NOMO-1 treated with dmso at 0.1 percent for 144 hours (cell line): ENCODE data around the gene MCM3AP.

Experiments used
- DNase-seq: peaks from one replicate; lab custom pipeline; 2025; ENCODE audit not compliant: unreplicated experiment; lab: John Stamatoyannopoulos, UW

Gene MCM3AP

DNA sequence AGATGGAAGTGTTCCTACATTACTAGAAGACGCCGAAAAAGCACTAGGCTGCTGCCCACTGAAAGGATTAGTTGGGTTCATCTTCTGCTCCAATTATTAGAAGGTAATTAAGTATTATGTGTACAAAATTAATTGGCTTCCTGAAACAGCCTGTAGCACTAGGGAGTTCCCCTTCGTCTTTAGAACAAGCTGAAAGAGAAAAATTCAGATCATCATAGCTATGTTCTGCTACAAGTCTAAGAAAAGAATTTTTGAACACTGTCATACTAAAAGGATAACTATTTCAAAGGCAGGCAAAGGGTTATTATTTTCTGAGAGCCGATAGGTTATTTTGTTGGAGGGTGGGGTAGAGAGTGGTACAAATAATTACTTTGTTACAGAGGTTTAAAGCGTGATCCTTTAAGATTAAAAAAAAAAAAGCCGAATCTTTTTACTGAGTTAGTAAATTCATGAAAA lies at the start of gene MCM3AP:
Gene MCM3AP (minus strand): TSS at position 406 of the 456 bp plus-strand sequence. CDS start 325 bp downstream, at position 81.
- no peak for DNase-seq

DNA sequence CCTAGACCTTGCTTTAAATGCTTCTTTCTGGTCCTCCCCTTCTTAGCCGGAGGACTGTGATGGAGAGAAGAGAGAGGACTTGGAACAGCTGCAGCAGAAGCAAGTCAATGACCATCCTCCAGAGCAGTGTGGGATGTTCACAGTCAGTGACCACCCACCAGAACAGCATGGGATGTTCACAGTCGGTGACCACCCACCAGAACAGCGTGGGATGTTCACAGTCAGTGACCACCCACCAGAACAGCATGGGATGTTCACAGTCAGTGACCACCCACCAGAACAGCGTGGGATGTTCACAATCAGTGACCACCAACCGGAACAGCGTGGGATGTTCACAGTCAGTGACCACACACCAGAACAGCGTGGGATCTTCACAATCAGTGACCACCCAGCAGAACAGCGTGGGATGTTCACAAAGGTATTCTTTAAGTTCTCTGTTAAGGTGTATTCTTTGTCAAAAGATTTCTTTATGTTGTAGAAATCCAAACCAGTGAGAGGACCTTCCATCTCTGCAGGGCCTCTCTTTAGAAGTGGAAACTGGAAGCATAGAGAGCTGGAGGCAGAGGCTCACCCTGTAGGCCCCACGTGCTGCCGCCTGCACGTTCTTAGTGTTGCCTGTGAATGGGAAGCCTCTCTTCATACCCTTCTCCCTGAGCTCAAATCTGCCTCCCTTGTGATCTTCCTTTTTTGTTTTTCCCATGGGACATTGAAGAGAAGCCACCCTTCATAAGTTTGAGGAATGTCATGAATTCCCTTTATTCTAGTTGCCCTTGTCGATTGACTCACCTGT lies 49.1 kb upstream of the MCM3AP start:
- DNase-seq = no peak

DNA sequence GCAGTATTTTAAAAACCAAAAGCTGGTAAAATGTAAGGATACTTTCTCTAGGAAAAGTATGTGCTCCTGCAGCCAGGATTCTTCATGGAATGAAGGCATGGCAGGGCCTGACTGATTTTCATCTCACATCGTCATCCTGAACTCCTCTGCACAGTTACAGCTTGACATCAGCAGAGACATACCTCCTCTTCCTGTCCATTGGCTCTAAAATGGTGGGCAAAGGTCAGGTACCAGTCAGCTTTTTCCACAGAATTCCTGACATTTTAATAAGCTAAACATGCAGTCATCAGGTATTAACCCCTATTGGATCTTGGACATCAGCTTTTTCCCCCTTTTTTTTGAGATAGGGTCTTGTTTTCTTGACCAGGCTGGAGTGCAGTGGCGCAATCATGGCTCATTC lies 44.4 kb upstream of the MCM3AP start:
- no peak for DNase-seq

DNA sequence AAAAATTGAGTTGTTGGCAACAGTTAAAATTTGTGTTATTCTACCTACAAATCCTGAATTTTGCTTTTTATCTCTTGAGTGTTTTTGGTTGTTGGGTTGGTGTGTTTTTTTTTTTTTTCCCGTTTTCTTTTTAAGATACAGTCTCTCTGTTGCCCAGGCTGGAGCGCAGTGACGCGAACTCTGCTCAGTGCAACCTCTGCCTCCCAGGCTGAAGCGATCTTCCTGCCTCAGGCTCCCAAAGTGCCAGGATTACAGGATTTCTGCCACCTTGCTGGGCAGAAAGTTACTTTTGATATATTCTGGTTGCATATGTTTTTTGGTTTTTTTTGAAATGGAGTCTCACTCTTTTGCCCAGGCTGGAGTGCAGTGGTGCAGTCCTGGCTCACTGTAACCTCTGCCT lies 42.7 kb upstream of the MCM3AP start:
- DNase-seq = no peak

DNA sequence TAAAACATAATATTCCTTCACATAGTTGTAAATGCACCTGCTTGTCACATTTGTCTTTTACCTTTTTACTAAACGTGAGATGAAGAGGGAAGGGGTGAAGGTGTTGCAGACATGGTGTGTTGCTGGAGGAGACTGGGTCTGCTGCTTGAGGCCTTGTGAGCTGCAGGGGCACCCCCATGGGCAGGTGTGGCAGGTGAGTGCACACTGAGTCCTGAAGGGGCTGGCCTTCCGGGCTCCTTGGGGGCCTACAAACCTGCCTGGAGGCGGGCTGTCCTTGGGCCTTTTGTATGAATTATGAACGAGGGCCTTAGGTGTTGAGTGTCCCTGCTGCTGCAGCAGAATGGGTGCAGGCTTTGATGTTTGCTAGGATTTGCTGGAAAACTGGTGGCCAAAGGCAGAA lies 42.3 kb upstream of the MCM3AP start:
- no peak for DNase-seq

DNA sequence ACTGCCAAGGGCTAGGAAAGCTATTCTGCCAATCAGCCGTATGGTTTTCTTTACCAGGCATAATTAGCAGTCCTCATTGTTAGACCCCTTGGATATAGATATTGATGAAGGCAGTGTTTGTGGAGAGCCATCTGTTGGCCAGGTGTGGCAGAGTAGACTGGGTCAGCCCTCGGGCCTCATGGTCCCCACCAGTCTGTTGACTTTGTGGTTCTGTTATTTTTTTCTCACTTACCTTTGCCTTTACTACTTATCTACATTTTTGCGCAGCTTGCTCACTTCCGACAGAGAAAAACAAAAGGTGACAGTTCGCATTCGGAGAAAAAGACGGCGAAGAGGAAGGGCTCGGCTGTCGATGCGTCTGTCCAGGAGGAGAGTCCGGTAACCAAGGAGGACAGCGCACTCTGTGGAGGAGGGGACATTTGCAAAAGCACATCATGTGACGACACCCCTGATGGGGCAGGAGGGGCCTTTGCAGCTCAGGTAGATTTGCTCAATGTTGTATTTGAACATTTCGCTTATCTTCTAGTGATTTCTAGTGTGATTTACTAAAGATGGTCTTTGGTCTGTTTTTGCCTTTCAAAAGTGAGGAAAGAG lies 40.8 kb upstream of the MCM3AP start:
- DNase-seq = no peak

DNA sequence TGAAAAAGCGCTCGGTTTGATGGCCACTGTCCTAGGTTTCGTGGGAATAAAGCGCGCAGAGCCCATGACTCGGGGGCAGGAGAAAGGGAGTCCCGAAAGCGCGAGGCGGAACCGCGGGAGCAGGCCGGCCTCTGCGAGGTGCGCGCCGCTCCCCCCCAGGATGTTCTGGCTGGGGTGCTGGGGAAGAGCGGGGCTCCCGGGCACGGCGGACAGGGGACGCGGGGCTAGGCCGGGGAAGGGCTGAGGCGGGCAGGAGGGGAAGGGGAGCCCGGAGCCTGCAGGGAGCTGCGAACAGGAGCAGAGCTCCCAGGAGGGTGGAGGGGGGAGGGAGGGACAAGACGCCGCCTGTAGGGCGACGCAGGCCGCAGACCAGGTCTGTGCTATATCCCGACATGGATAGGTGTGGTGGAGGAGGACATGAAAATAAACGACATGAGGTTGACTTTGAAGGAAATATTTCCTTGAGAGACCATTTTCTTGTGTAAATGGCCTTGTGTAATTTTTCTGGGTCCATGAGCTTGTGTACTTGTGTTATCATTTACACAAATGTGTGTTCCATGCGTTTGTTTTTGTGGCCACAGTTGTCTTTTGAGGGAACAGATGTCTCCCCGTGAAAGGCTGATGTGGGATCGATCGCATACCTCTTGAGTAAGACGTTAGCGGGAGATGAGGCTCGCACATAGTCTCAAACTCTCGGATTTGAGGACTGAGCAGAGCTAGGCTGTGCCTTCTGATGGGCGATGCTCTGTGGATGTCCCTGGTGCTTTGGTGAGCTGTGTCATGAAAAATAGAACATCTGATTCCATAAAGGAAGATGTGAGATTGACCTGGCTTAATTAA lies 39.9 kb upstream of the MCM3AP start:
- DNase-seq = no peak

DNA sequence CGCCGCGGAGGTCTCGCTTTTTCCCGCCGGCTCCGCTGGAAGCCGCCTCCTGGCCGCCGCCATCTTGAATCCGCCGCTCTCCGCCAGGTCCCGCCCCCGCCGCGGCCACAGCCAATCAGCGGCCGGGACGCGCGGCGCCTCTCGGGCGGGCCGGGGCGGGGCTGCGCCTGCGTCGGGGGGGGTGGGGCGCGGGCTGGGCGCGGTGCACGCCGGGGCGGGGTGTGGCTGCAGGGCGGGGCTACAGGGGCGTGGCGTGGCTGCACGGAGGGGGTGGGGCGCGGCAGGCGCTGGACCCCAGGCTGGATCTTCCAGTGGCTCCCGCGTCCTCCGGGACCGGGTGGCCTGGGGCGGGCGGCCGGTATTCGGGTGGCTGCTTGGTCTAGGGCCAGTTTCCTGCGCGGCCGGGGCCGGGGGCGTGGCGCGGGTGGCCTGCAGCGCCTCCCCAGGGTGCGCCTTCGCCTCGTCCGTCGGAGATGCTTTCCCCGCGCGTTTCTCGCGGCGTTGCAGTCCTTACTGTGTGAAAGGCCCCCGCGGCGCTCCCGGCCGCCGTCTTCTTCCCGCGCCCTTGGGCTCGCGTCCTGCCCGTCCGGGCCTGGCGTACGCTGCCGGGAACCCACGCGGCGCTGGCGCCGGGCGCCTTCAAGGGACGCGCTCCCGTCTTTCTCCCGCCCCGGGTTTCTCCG lies 39.1 kb upstream of the MCM3AP start:
- DNase-seq = peak; percentile 64

DNA sequence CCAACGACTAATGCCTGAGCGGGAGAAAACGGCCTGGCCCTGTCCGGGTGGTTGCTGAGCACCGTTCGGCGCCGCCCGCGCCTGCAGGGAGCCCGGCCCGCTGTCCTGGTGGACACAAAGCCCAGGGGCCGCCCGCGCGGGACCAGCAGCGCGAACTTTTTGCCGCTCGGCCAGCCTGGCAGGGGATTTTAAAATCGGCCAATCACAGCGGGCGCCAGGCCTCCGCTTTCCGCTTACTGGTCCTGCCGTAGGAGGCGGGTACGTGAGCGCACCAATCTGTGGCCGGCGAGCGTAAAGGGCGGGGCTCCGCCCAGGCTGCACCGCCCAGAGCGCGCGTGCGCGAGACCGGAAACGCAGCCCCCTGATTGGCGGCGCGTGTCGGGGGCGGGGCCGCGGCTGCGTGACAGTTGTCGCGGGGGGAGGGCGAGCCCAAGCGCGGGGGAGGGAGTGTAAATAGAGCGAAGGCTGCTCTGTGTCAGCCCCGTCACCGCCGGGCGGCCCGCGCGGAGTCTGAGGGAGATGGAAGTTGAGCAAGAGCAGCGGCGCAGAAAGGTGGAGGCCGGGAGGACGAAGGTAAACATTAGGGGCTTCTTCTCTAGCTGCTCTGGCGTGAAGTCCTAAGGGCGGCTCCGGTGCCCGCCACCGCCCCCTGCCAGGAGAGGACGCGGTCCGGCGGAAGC lies 38.4 kb upstream of the MCM3AP start, which contains the start of the genes C21orf58 and PCNT:
Gene C21orf58 (minus strand): TSS at position 161 of the 680 bp plus-strand sequence. CDS start 1,132 bp downstream, outside the sequence.
Gene PCNT (plus strand): TSS at position 447 of the 680 bp plus-strand sequence. CDS start 73 bp downstream, at position 520.
- peak; percentile 96 for DNase-seq

DNA sequence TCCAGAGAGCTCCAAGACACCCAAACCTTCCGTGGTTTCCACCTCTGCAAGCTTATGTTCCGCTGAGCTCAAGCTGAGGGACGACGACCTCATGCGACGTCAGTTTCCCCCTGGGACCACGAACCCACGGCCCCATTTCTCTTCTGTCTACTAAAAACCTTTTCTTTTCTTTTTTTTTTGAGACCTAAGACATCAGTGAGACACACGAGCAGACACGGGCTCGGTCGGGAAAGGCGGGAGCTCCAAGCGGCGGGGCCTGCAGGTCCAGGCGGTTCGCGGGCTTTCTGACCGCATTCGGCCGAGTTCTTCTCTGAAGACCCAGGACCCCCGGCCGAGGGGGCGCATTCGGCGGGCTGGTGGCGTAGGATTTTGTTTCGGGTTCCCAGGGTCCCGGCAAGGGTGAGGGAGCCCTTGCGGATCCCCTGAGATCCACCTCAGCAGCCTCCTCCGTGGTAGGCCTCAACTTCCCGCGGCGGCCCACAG lies 37.9 kb upstream of the MCM3AP start:
- no peak for DNase-seq

DNA sequence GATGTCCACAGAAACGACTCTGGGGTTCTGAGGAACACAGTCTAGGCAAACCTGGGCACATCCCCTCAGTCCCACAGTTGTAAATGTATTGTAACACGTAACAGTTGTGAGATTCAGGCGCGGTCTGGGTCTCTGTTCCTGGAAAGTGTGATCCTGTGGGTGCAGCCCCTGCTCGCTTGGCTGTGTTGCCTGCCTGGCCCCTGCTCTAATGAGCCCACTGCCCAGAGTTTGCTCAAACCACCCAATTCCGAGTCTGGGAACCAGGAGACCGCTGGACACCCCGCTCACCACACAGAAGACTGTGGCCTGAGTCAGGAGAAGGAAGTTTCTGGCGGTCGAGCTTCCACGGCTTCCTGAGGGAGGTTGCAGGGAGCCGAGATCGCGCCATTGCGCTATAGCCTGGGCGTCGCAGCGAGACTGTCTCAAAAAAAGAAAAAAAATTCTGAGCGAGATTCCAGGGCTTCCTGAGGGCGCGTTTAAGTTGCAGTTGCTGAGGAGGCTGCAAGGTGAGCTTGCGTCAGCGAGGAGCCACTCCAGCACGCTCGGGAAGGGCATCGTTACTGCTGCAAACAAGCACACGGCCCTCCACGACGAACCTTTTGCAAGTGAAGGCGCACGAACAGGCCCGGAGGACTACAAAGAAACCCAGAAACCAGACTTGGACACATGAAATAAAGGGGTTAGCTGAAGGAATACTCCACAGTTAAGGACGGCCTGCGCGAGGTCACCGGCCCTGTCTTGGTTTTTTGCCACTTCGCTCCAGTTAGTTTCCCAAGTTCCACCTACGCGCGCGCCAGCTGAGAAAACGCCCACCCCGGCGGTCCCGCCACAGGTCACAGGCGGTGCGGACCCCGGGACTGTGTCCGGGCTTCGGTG lies 37.2 kb upstream of the MCM3AP start:
- no peak for DNase-seq

DNA sequence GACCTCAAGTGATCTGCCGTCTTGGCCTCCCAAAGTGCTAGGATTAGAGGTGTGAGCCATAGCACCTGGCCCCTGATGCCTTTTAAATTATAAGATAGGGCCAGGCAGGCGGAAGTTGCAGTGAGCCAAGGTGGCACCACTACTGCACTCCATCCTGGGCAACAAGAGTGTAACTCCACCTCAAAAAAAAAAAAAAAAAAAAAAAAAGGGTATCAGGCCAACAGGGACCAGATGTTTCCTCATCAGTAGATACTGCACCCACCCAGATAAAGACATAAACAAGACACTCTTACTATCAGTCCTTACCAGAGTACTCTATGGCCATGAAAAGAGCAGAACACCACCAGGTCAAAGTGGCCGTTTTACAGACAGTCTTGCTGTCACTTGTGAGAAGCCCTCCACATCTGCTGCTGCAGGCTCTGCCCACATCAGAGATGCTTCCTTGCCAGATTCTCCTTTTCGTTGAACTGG lies 35.0 kb upstream of the MCM3AP start:
- no peak for DNase-seq

DNA sequence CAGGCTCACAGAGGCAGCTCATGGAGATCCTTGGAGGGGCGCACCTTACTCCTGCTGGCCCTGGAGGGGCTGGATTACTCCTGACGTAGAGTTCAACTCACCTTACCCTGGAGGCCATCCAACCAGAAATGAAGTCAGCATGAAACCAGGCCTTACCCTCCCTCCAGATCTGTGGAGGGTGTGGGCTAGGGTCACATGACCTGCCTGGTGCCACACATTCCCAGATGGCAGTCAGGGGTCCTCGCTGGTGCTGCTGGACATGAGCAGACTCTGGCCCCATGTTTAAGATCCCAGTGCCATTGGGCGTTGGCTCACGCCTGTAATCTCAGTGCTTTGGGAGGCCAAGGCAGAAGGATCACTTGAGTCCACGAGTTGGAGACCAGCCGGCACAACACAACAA lies 33.8 kb upstream of the MCM3AP start:
- no peak for DNase-seq

DNA sequence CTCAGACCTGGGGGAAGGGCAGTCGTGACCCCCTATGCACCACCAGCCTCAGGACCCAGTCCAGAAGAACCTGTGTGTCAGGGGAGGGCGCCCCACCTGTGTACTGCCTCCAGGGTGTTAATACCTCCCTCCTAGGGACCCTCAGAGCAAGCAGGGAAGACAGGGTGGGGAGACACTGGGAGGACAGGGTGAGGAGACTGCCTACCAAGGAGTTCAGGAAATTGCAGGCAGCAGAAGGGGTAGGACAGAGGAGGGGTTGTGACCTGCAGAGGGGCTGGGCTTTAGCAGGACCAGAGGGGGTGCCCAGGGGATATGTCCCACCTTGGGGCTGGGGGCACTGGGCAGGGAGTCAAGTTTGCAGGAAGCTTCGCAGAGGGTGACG lies 33.0 kb upstream of the MCM3AP start:
- no peak for DNase-seq

DNA sequence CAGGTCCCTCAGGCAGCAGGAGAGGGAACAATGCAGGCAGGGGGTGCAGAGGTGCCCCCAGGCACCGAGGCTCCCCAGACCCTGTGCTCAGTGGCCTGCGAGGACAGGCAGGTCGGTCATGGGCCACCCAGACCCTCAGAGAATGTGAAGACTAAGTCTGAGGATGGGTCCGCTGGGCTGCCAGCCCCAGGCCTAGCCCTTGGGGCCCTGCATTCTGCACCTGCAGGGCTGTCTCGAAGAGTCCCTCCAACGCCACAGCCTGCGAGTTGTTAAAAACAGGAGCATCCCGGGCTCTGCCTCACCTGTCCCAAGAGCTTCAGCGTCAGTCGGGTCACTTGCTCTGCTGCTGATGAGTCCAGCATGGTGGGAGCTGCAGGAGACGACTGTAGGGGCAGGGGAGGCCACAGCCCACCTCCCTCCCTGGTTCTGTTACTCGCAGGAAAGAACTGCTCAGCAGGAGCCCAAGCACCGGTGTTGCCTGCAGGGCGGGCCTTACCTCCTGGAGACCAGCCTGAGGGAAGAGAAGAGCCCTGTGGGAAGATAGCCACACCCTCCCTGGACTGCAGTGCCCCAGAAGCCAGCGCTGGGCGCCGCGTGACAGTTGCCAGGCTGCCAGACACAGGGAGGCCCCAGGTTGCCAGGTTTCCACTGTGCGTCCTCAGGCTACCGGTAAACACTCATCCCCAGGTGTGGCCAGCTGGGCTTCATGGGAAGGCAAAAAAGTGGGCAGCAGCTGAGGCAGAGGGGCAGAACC lies 32.5 kb upstream of the MCM3AP start:
- no peak for DNase-seq

DNA sequence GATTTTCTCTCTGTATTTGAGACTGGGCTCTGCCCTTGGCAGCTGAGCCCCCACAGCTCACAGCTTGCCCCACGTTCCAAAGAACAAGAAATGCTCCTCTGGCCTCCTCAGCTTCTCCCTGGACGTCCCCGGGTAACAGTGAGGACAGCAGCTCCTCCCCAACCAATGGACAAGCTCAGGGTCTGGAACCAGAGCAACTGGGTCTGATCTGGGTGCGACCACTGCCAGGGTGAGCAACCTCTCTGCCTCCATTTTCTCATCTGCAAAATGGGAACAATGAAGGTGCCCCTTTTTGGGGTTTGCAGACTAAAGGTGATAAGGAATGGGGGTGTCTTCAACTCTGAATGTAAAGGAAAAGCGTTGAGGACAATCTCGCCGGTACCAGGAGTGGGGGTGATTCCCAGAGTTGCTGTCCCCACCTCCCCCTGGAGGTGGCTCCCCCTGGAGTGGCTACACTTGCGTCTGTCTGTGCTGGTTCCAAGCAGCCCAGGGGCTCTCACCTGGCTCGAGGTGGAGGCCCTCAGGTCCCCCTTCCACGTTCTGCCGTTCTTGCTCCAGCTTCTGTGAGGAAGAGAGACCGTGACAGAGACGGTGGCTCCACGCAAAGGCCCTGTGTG lies 31.4 kb upstream of the MCM3AP start:
- DNase-seq = no peak

DNA sequence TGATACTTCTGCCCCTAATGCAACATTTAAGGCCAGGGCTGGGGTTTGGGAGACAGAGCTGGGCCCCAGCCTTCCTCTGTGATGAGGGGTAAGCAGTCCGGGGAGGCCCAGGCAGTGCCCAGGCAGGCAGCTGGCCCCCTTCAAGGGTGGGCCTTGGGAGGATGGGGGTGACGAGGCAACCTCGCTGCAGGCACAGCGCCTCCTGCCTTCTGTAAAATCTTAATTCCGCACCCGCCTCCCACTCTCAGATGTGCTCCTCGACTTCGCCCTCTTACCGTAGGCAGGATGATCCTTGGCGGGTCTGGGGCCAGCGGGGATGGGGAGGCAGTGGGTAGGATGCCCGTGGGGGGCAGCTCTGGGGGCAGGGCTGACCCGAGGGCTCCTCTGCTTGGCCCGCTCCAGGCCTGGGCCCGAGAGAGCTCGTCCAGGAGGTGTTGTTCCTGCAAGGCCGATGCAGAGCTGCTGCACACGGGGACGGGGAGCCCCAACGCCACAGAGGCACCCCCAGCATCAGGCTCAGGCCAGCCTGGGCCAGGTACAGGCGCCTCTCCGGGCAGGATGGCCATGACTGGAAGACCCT lies 29.1 kb upstream of the MCM3AP start:
- no peak for DNase-seq

DNA sequence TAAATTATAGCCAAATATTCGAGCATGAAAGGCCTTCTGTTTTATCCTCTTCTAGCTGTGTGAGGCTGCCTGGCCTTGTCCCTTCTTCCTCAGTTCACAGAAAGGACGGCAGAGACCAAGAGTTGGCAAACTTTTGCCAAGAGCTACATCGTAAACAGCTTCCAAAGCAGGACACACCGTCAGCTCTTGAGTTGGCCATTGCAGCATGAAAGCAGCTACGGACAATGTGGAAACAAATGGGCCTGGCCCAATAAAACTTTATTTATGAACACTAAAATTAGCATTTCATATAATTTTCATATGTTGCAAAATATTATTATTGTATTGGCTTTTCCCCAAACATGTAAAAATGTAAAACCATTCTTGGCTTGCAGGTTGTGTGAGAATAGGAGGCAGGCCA lies 27.5 kb upstream of the MCM3AP start:
- DNase-seq = no peak
